ENCODE results near the gene CPA4. TPM values are rescaled to one million over a fixed set of nuclear protein-coding genes. Genes with fewer than 3 reads are reported as not detected.

The CPA4 gene
- total and polyA plus RNA-seq, 7 donors = 0.06 TPM; not detected in 6

- Histone ChIP-seq H3K27ac (no peak overlapping the region), H3K36me3 (no peaks in the 10 kb centered on the region), H3K4me3 (no peak overlapping the region), H3K27me3 (no peaks in the 10 kb centered on the region), H3K9me3 (no peaks in the 10 kb centered on the region), H3K4me1 (no peaks in the 10 kb centered on the region)
- intact Hi-C loops (cut with DNase I) = no loop called here
- DNase-seq = no peak
- WGBS, 2 donors = 92 to 93% methylated on average over 5 of the region's 5 CpGs
- TF ChIP-seq EP300 (IDR thresholded peaks at IDR 0.05) = no peak
- TF ChIP-seq POLR2AphosphoS5 (IDR thresholded peaks at IDR 0.05) = no peak
- TF ChIP-seq CTCF (IDR thresholded peaks at IDR 0.05) = no peak
- TF ChIP-seq POLR2A (IDR thresholded peaks at IDR 0.05) = no peak
Measured at GRCh38 chr7:130345725-130346124, 52.8 kb downstream of the CPA4 start.

GRCh38 chr7:130346177-130346905 lies 53.4 kb downstream of the CPA4 start:
- Histone ChIP-seq H3K36me3 (no peaks in the 10 kb centered on the region), H3K4me1 (no peaks in the 10 kb centered on the region), H3K9me3 (no peaks in the 10 kb centered on the region), H3K27ac (no peak overlapping the region), H3K27me3 (no peaks in the 10 kb centered on the region), H3K4me3 (no peak overlapping the region)
- TF ChIP-seq POLR2AphosphoS5 (IDR thresholded peaks at IDR 0.05) (no peak), CTCF (IDR thresholded peaks at IDR 0.05) (no peak), EP300 (IDR thresholded peaks at IDR 0.05) (no peak), POLR2A (IDR thresholded peaks at IDR 0.05) (no peak)
- no peak for DNase-seq
- 82 to 84% methylated on average over 10 of the region's 10 CpGs for WGBS, 2 donors
- intact Hi-C loops (cut with DNase I) = no loop called here

GRCh38 chr7:130346941-130347340 lies 54.0 kb downstream of the CPA4 start:
- WGBS, 2 donors = 88 to 90% methylated on average over 12 of the region's 12 CpGs
- no peak for DNase-seq
- Histone ChIP-seq H3K4me3 (no peak overlapping the region), H3K9me3 (no peaks in the 10 kb centered on the region), H3K27ac (no peak overlapping the region), H3K36me3 (no peaks in the 10 kb centered on the region), H3K27me3 (no peaks in the 10 kb centered on the region), H3K4me1 (no peaks in the 10 kb centered on the region)
- no peak for TF ChIP-seq CTCF (IDR thresholded peaks at IDR 0.05)
- no peak for TF ChIP-seq EP300 (IDR thresholded peaks at IDR 0.05)
- no peak for TF ChIP-seq POLR2AphosphoS5 (IDR thresholded peaks at IDR 0.05)
- no peak for TF ChIP-seq POLR2A (IDR thresholded peaks at IDR 0.05)
- intact Hi-C loops (cut with DNase I) = no loop called here

- no peaks in the 10 kb centered on the region for H3K36me3 ChIP-seq
- DNase-seq = no peak
- peaks cover 0 to 10% (median 4%) of the 10 kb centered on the region in 4 donors for H3K4me1 ChIP-seq
- WGBS, 2 donors = 77 to 79% methylated on average over 16 of the region's 16 CpGs
- H3K4me3 ChIP-seq = no peak overlapping the region
- peak overlapping the region in 1 of 4 donors; percentile 64 for H3K27ac ChIP-seq
- no peaks in the 10 kb centered on the region for H3K27me3 ChIP-seq
- intact Hi-C loops (cut with DNase I) = no loop called here
- H3K9me3 ChIP-seq = no peaks in the 10 kb centered on the region
- TF ChIP-seq CTCF (IDR thresholded peaks at IDR 0.05) (no peak), EP300 (IDR thresholded peaks at IDR 0.05) (no peak), POLR2AphosphoS5 (IDR thresholded peaks at IDR 0.05) (no peak), POLR2A (IDR thresholded peaks at IDR 0.05) (no peak)
Measured at GRCh38 chr7:130349911-130350782, 57.2 kb downstream of the CPA4 start.
